ENCODE measurements around the gene ZNF813.
"Not testable (repeated sequence)": the region's sequence is repeated elsewhere in the genome, so short reads cannot be mapped to it uniquely, and the experiment has no call there.

The ZNF813 gene

DNA sequence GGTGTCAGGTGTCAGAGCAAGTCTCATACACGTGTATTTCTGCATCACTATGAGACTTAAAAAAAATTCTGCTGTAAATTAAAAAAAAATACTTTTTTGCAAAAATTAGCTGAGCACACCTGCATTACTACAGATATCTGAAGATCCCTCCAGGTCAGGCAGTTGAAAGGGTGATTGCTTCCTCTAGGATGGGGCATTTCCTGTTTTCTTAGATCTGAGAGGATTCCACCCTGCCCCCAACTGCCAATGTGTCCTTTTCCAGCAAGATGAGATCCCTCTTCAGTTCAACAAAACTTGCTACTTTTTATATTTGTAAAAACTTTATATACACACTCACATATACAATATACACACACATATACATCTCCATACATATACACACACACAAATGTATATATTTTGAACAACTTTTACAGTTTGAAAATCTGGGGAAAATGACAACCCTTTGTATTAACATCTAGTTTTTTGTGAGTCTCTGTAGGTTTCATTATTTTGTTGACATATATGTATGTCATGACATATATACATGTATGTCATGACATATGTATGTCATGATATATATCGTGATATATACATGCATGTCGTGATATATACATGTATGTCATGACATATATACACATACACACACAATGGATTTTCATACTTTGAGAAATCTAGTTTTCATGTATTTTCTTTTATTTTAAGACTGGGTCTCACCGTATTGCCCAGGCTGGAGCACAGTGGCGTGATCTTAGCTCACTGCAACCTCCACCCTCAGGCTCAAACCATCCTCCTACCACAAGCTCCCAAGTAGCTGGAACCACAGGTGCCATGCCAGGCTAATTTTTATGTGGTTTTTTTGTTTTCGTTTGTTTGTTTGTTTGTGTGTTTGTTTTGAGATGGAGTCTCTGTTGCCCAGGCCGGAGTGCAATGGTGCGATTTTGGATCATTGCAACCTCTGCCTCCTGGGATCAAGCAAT, 17.8 kb downstream of the ZNF813 start:
- H3K27ac ChIP-seq, result no peak overlapping the region
- peaks cover 89 to 100% (median 94%) of the 10 kb centered on the region in 11 experiments for H3K9me3 ChIP-seq (replicated peaks in 1 of 11)
- no peak overlapping the region for H3K4me2 ChIP-seq
- no peaks in the 10 kb centered on the region for H4K20me1 ChIP-seq
- H3K4me3 ChIP-seq, result no peak overlapping the region
- no peak overlapping the region for H3K9ac ChIP-seq
- H3K4me1 ChIP-seq, result no peaks in the 10 kb centered on the region
- TF ChIP-seq Cebpa-rat (IDR thresholded peaks at IDR 0.05), result no peak
- no peaks in the 10 kb centered on the region for H3K27me3 ChIP-seq
- H3K36me3 ChIP-seq, result peaks cover 85 to 99% (median 97%) of the 10 kb centered on the region in 11 experiments

DNA sequence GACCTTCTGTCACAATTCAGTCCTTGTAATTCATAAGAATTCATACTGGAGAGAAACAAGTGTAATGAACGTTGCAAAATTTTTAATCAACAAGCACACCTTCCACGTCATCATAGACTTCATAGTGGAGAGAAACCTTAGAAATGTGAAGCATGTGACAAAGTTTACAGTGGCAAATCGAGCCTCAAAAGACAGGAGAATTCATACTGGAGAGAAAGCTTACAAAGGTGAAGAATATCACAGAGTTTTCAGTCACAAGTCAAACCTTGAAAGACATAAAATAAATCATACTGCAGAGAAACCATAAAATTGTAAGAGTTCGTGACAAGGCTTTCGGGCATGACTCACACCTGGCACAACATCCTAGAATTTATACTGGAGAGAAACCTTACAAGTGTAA, 24.6 kb downstream of the ZNF813 start:
- Histone ChIP-seq H3K4me3 (peak overlapping the region in 1 of 10 experiments; percentile 42; a peak in 2 of 20 replicates), H3K27me3 (no peaks in the 10 kb centered on the region), H4K20me1 (no peaks in the 10 kb centered on the region), H3K27ac (no peak overlapping the region), H3K36me3 (peaks cover 78 to 89% (median 81%) of the 10 kb centered on the region in 11 experiments), H3K4me2 (no peak overlapping the region), H3K4me1 (peaks cover 0 to 4% (median 2%) of the 10 kb centered on the region in 10 experiments; a peak in 11 of 20 replicates), H3K9ac (no peak overlapping the region), H3K9me3 (replicated peaks in 1 of 11) (peaks cover 74 to 96% (median 85%) of the 10 kb centered on the region in 11 experiments)
- no peak for TF ChIP-seq Cebpa-rat (IDR thresholded peaks at IDR 0.05)

DNA sequence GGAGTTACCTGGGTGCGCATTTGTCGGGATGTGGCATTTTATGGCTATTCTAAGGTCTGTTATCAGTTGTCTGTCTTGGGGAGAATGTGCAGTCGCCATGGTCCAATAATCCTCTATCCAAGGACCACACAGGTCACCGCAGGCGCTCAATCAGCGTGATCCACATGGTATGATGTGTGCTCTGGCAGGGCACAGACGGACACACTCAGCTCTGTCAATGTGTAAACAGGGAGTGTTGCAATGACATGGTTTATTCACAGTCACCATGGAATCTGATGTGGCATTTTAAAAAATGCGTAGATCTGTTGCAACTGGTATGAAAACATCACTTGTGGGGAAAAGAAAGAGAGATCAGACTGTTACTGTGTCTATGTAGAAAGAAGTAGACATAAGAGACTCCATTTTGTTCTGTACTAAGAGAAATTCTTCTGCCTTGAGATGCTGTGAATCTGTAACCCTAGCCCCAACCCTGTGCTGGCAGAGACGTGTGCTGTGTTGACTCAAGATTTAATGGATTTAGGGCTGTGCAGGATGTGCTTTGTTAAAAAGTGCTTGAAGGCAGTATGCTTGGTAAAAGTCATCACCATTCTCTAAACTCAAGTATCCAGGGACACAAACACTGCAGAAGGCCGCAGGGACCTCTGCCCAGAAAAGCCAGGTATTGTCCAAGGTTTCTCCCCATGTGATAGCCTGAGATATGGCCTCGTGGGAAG, 29.9 kb downstream of the ZNF813 start:
- Histone ChIP-seq H3K27ac (peak overlapping the region in 8 of 11 experiments; percentile 46 to 74 (median 62); a peak in 16 of 22 replicates), H3K4me1 (peaks cover 11 to 19% (median 18%) of the 10 kb centered on the region in 10 experiments), H3K9me3 (replicated peaks in 1 of 11) (peaks cover 21 to 48% (median 32%) of the 10 kb centered on the region in 11 experiments), H3K4me2 (peak overlapping the region; percentile 42 to 85 (median 65); a peak in 21 of 22 replicates), H3K9ac (peak overlapping the region in 3 of 11 experiments; percentile 28 to 41 (median 39); a peak in 5 of 22 replicates), H3K36me3 (peaks cover 25 to 36% (median 28%) of the 10 kb centered on the region in 11 experiments)
- H3K4me3 ChIP-seq, H3K27me3 ChIP-seq, H4K20me1 ChIP-seq: not testable (repeated sequence)

DNA sequence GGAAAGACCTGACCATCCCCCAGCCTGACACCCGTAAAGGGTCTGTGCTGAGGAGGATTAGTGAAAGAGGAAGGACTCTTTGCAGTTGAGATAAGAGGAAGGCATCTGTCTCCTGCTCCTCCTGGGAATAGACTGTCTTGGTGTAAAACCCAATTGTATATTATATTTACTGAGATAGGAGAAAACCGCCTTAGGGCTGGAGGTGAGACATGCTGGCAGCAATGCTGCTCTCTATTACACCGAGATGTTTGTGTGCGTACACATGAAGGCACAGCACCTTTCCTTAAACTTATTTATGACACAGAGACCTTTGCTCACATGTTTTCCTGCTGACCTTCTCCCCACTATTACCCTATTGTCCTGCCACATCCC, 30.5 kb downstream of the ZNF813 start:
- H3K27ac ChIP-seq, result peak overlapping the region in 8 of 11 experiments; percentile 46 to 74 (median 62); a peak in 16 of 22 replicates
- H4K20me1 ChIP-seq, result not testable (repeated sequence)

GRCh38 chr19:53503151-53503550, 35.6 kb downstream of the ZNF813 start:
- Histone ChIP-seq H3K4me1 (peaks cover 5 to 16% (median 6%) of the 10 kb centered on the region in 10 experiments), H3K4me2 (peak overlapping the region in 2 of 11 experiments; percentile 25 to 32; a peak in 4 of 22 replicates)

More for the DNA sequence above, 30.5 kb downstream of the ZNF813 start:
- not testable (repeated sequence) for H3K4me3 ChIP-seq, H3K27me3 ChIP-seq
- Histone ChIP-seq H3K36me3 (peaks cover 19 to 30% (median 23%) of the 10 kb centered on the region in 11 experiments), H3K9me3 (replicated peaks in 1 of 11) (peaks cover 16 to 43% (median 26%) of the 10 kb centered on the region in 11 experiments), H3K4me2 (peak overlapping the region; percentile 42 to 85 (median 65)), H3K4me1 (peaks cover 11 to 19% (median 18%) of the 10 kb centered on the region in 10 experiments), H3K9ac (peak overlapping the region in 6 of 11 experiments; percentile 26 to 41 (median 30); a peak in 6 of 22 replicates)

DNA sequence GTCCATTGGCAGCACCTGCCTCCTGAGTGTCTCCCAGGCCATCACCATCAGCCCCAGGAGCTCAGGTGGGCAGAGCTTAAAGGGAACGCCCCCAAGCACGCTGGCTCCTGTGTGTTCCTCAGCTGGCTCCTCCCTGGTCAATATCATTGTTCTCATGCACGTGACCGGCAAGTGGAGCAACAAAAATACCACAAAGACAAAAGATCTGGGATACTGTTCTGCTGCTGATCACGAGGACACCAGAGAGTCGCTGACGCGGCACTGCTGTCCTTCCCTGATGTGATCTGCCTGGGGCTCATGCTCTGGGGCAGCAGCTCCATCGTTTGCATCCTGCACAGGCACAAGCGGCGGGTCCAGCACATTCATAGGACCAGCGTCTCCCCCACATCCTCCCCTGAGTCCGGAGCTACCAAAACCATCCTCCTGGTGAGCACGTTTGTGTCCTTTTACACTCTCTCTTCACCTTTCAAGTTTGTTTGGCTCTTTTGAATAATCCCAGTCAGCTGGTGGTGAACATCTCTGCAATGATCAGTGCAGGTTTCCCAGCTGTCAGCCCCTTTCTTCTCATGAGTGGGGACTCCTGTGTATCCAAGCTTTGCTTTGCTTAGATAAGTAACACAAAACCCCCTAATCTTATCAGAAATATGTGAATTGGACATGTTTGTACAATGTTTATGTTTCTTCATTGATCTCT, 36.3 kb downstream of the ZNF813 start:
- not testable (repeated sequence) for H3K9ac ChIP-seq; H3K9me3 ChIP-seq (replicated peaks in 1 of 11); H3K36me3 ChIP-seq; H3K27ac ChIP-seq; H3K27me3 ChIP-seq; H4K20me1 ChIP-seq
- peak overlapping the region in 2 of 10 experiments; percentile 32 to 34; a peak in 2 of 20 replicates for H3K4me3 ChIP-seq
- peaks cover 0 to 10% (median 0%) of the 10 kb centered on the region in 10 experiments; a peak in 4 of 20 replicates for H3K4me1 ChIP-seq
- peak overlapping the region in 3 of 11 experiments; percentile 24 to 85 (median 32); a peak in 4 of 22 replicates for H3K4me2 ChIP-seq

More at GRCh38 chr19:53503151-53503550, 35.6 kb downstream of the ZNF813 start:
- H3K4me3 ChIP-seq; H3K9ac ChIP-seq; H3K27ac ChIP-seq; H3K9me3 ChIP-seq (replicated peaks in 1 of 11); H3K27me3 ChIP-seq; H3K36me3 ChIP-seq; H4K20me1 ChIP-seq: not testable (repeated sequence)

- H3K36me3 ChIP-seq; H4K20me1 ChIP-seq; H3K27me3 ChIP-seq; H3K9me3 ChIP-seq (replicated peaks in 1 of 11); H3K27ac ChIP-seq: not testable (repeated sequence)
- Histone ChIP-seq H3K9ac (peak overlapping the region in 1 of 11 experiments; percentile 27; a peak in 1 of 22 replicates), H3K4me3 (peak overlapping the region in 2 of 10 experiments; percentile 32 to 34; a peak in 3 of 20 replicates), H3K4me2 (peak overlapping the region in 3 of 11 experiments; percentile 24 to 85 (median 64); a peak in 6 of 22 replicates), H3K4me1 (peaks cover 0 to 10% (median 0%) of the 10 kb centered on the region in 10 experiments; a peak in 3 of 20 replicates)
Observed at GRCh38 chr19:53504365-53504703, 36.8 kb downstream of the ZNF813 start.

DNA sequence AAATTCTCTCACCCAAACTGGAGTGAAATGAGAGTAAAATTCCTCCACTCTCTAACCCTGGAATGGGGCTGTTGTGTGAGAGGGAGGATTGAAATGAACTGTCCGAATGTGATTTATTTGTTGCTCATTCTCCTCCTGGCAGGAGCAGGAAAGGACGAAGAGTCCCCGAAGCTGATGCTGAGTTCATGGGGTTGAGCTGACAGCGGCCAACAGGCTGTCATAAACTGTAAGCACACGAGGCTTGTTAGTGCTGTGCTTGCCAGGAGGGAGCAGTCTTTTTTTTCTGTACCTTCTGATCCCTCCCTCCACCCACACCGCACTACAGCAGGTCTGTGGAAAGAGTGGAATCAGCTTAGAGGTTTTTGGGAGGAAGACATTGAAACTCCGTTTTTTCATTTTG, 37.4 kb downstream of the ZNF813 start:
- Histone ChIP-seq H3K9ac (peak overlapping the region in 1 of 11 experiments; percentile 27; a peak in 1 of 22 replicates), H3K4me2 (peak overlapping the region in 2 of 11 experiments; percentile 64 to 85; a peak in 4 of 22 replicates), H3K9me3 (replicated peaks in 1 of 11) (peaks cover 0 to 6% (median 0%) of the 10 kb centered on the region in 11 experiments; a peak in 5 of 22 replicates), H3K27ac (no peak overlapping the region), H3K4me3 (peak overlapping the region in 2 of 10 experiments; percentile 32 to 34; a peak in 2 of 20 replicates), H3K27me3 (no peaks in the 10 kb centered on the region), H4K20me1 (no peaks in the 10 kb centered on the region), H3K4me1 (peaks cover 0 to 10% (median 0%) of the 10 kb centered on the region in 10 experiments; a peak in 3 of 20 replicates), H3K36me3 (no peaks in the 10 kb centered on the region; a peak in 1 of 22 replicates)
- TF ChIP-seq Cebpa-rat (IDR thresholded peaks at IDR 0.05), result no peak
